T-helper 9 cell (primary cell): ENCODE data around the gene HARS1.
"Not testable (repeated sequence)": the region's sequence is repeated elsewhere in the genome, so short reads cannot be mapped to it uniquely, and the experiment has no call there.

ENCODE experiments used
- DNase-seq: peaks from one replicate; pipeline ENCODE4 v3.0.0-alpha.2; 2020

Gene HARS1

GRCh38 chr5:140632366-140633020 lies 58.7 kb downstream of the HARS1 start:
- DNase-seq = peak; percentile 33

- DNase-seq = peak; percentile 16
Measured at GRCh38 chr5:140631831-140632365, 59.3 kb downstream of the HARS1 start.

- DNase-seq = no peak
Measured at GRCh38 chr5:140631036-140631417, 60.1 kb downstream of the HARS1 start.

GRCh38 chr5:140630292-140631035 lies 60.7 kb downstream of the HARS1 start:
- DNase-seq = no peak

- no peak for DNase-seq
Measured at GRCh38 chr5:140628711-140629110, 62.5 kb downstream of the HARS1 start.

- DNase-seq = no peak
Measured at GRCh38 chr5:140627972-140628371, 63.2 kb downstream of the HARS1 start.

- not testable (repeated sequence) for DNase-seq
Measured at GRCh38 chr5:140624886-140625285, 66.3 kb downstream of the HARS1 start.
